ENCODE data around the gene NAA11. TPM values are rescaled to one million over a fixed set of nuclear protein-coding genes. Genes with fewer than 3 reads are reported as not detected.

The NAA11 gene
- total RNA-seq, 2 donors from 2014 or later: not detected

- ATAC-seq (no peak), DNase-seq (no peak)
- intact Hi-C loops (cut with DNase I): no loop called here
Observed at GRCh38 chr4:79272761-79273160, 53.1 kb downstream of the NAA11 start.

GRCh38 chr4:79272126-79272525 lies 53.7 kb downstream of the NAA11 start:
- ATAC-seq (no peak), DNase-seq (no peak)
- intact Hi-C loops (cut with DNase I): no loop called here

GRCh38 chr4:79267671-79268070 lies 58.2 kb downstream of the NAA11 start:
- ATAC-seq (no peak), DNase-seq (no peak)
- intact Hi-C loops (cut with DNase I): no loop called here

Other genes with a start within 250 kb of the NAA11 start
- not detected for gene GK2, start 82.2 kb upstream of the NAA11 start, total RNA-seq